ENCODE results near the gene EXTL1. TPM values are rescaled to one million over a fixed set of nuclear protein-coding genes. Genes with fewer than 3 reads are reported as not detected.

EXTL1 gene
- total RNA-seq, 1 donor from 2014 or later = not detected

GRCh38 chr1:26035203-26035958, 13.8 kb downstream of the EXTL1 start:
- Mint-ChIP-seq H3K36me3 (ENCODE audit: low read depth) (no peaks in the 10 kb centered on the region), H3K4me3 (peak overlapping the region; percentile 91), H3K27me3 (peaks cover 13% of the 10 kb centered on the region), H3K27ac (peak overlapping the region; percentile 63), H3K4me1 (peaks cover 13% of the 10 kb centered on the region), H3K9me3 (no peaks in the 10 kb centered on the region)
- intact Hi-C loops (cut with micrococcal nuclease) = loop anchor here (2.0 to 5.0 kb wide), 3 partner anchors 37 to 197 kb away; partner anchors contain the start of genes CEP85, PAFAH2 and PDIK1L
- peak; percentile 98 for DNase-seq

GRCh38 chr1:26035959-26036755, 14.6 kb downstream of the EXTL1 start:
- H3K27ac Mint-ChIP-seq = peak overlapping the region; percentile 63
- H3K9me3 Mint-ChIP-seq = no peaks in the 10 kb centered on the region
- intact Hi-C loops (cut with micrococcal nuclease) = loop anchor here (1.0 to 5.0 kb wide), 5 partner anchors 37 to 196 kb away; partner anchors contain the start of genes CEP85, PAFAH2 and PDIK1L
- H3K27me3 Mint-ChIP-seq = peaks cover 13% of the 10 kb centered on the region
- no peaks in the 10 kb centered on the region for H3K36me3 Mint-ChIP-seq (ENCODE audit: low read depth)
- DNase-seq = peak; percentile 95
- peaks cover 13% of the 10 kb centered on the region for H3K4me1 Mint-ChIP-seq
- peak overlapping the region; percentile 91 for H3K4me3 Mint-ChIP-seq

- Mint-ChIP-seq H3K27ac (no peak overlapping the region), H3K4me3 (no peak overlapping the region), H3K4me1 (peaks cover 13% of the 10 kb centered on the region), H3K9me3 (no peaks in the 10 kb centered on the region), H3K27me3 (peaks cover 13% of the 10 kb centered on the region), H3K36me3 (ENCODE audit: low read depth) (no peaks in the 10 kb centered on the region)
- no peak for DNase-seq
- intact Hi-C loops (cut with micrococcal nuclease) = loop anchor here (1.0 to 5.0 kb wide), 4 partner anchors 75 to 195 kb away; partner anchors contain the start of genes CEP85 and PDIK1L
These were observed 15.2 kb downstream of the EXTL1 start for GRCh38 chr1:26036756-26037281.

- Mint-ChIP-seq H3K36me3 (ENCODE audit: low read depth) (no peaks in the 10 kb centered on the region), H3K4me3 (no peak overlapping the region), H3K27me3 (peaks cover 12% of the 10 kb centered on the region), H3K4me1 (peaks cover 13% of the 10 kb centered on the region), H3K27ac (no peak overlapping the region), H3K9me3 (no peaks in the 10 kb centered on the region)
- intact Hi-C loops (cut with micrococcal nuclease) = loop anchor here (5.0 kb wide), 2 partner anchors 74 to 194 kb away; partner anchors contain the start of genes CEP85 and PDIK1L
- DNase-seq = no peak
These were observed 16.3 kb downstream of the EXTL1 start for GRCh38 chr1:26037904-26038303.

- Mint-ChIP-seq H3K27me3 (peaks cover 17% of the 10 kb centered on the region), H3K4me3 (no peak overlapping the region), H3K9me3 (no peaks in the 10 kb centered on the region), H3K27ac (no peak overlapping the region), H3K4me1 (peaks cover 13% of the 10 kb centered on the region), H3K36me3 (ENCODE audit: low read depth) (no peaks in the 10 kb centered on the region)
- no peak for DNase-seq
- intact Hi-C loops (cut with micrococcal nuclease) = loop anchor here (5.0 kb wide), 2 partner anchors 74 to 194 kb away; partner anchors contain the start of genes CEP85 and PDIK1L
These were observed 16.9 kb downstream of the EXTL1 start for GRCh38 chr1:26038477-26038876.

GRCh38 chr1:26038904-26039303, 17.3 kb downstream of the EXTL1 start:
- DNase-seq = no peak
- intact Hi-C loops (cut with micrococcal nuclease) = loop anchor here (5.0 kb wide), 2 partner anchors 73 to 193 kb away; partner anchors contain the start of genes CEP85 and PDIK1L
- no peaks in the 10 kb centered on the region for H3K36me3 Mint-ChIP-seq (ENCODE audit: low read depth)
- H3K27ac Mint-ChIP-seq = no peak overlapping the region
- no peak overlapping the region for H3K4me3 Mint-ChIP-seq
- H3K27me3 Mint-ChIP-seq = peaks cover 20% of the 10 kb centered on the region
- peaks cover 13% of the 10 kb centered on the region for H3K4me1 Mint-ChIP-seq
- H3K9me3 Mint-ChIP-seq = no peaks in the 10 kb centered on the region

GRCh38 chr1:26041401-26041800, 19.8 kb downstream of the EXTL1 start:
- DNase-seq = no peak
- Mint-ChIP-seq H3K27me3 (peaks cover 28% of the 10 kb centered on the region), H3K9me3 (no peaks in the 10 kb centered on the region), H3K36me3 (ENCODE audit: low read depth) (no peaks in the 10 kb centered on the region), H3K4me3 (no peak overlapping the region), H3K4me1 (peaks cover 2% of the 10 kb centered on the region), H3K27ac (no peak overlapping the region)
- intact Hi-C loops (cut with micrococcal nuclease) = no loop called here

GRCh38 chr1:26041978-26042377, 20.4 kb downstream of the EXTL1 start:
- intact Hi-C loops (cut with micrococcal nuclease) = no loop called here
- Mint-ChIP-seq H3K9me3 (no peaks in the 10 kb centered on the region), H3K4me1 (no peaks in the 10 kb centered on the region)

GRCh38 chr1:26043765-26044164, 22.2 kb downstream of the EXTL1 start:
- H3K27ac Mint-ChIP-seq = no peak overlapping the region
- H3K4me1 Mint-ChIP-seq = no peaks in the 10 kb centered on the region
- H3K36me3 Mint-ChIP-seq (ENCODE audit: low read depth) = no peaks in the 10 kb centered on the region
- no peaks in the 10 kb centered on the region for H3K9me3 Mint-ChIP-seq
- peaks cover 47% of the 10 kb centered on the region for H3K27me3 Mint-ChIP-seq
- H3K4me3 Mint-ChIP-seq = no peak overlapping the region
- intact Hi-C loops (cut with micrococcal nuclease) = no loop called here
- DNase-seq = no peak

More at GRCh38 chr1:26041978-26042377, 20.4 kb downstream of the EXTL1 start:
- Mint-ChIP-seq H3K27me3 (peaks cover 32% of the 10 kb centered on the region), H3K36me3 (ENCODE audit: low read depth) (no peaks in the 10 kb centered on the region), H3K4me3 (no peak overlapping the region), H3K27ac (no peak overlapping the region)
- no peak for DNase-seq

GRCh38 chr1:26044414-26044813, 22.8 kb downstream of the EXTL1 start:
- Mint-ChIP-seq H3K27me3 (peaks cover 54% of the 10 kb centered on the region), H3K4me1 (no peaks in the 10 kb centered on the region), H3K9me3 (no peaks in the 10 kb centered on the region), H3K4me3 (no peak overlapping the region), H3K36me3 (ENCODE audit: low read depth) (no peaks in the 10 kb centered on the region), H3K27ac (no peak overlapping the region)
- DNase-seq = no peak
- intact Hi-C loops (cut with micrococcal nuclease) = no loop called here

- Mint-ChIP-seq H3K27me3 (peaks cover 61% of the 10 kb centered on the region), H3K36me3 (ENCODE audit: low read depth) (no peaks in the 10 kb centered on the region), H3K4me1 (no peaks in the 10 kb centered on the region), H3K4me3 (no peak overlapping the region), H3K9me3 (no peaks in the 10 kb centered on the region), H3K27ac (no peak overlapping the region)
- intact Hi-C loops (cut with micrococcal nuclease) = no loop called here
- no peak for DNase-seq
These were observed 23.6 kb downstream of the EXTL1 start for GRCh38 chr1:26044971-26045721.

- no peaks in the 10 kb centered on the region for H3K4me1 Mint-ChIP-seq
- H3K9me3 Mint-ChIP-seq = no peaks in the 10 kb centered on the region
- no peak for DNase-seq
- no peak within 1 kb of the TSS for H3K27ac Mint-ChIP-seq
- H3K27me3 Mint-ChIP-seq = peaks cover 64% of the 10 kb centered on the region
- no peak within 1 kb of the TSS for H3K4me3 Mint-ChIP-seq
- no peaks in the 10 kb centered on the region for H3K36me3 Mint-ChIP-seq (ENCODE audit: low read depth)
- intact Hi-C loops (cut with micrococcal nuclease) = no loop called here
These were observed 24.2 kb downstream of the EXTL1 start, which contains the start of gene SLC30A2 for GRCh38 chr1:26045722-26046245. TSS of gene SLC30A2 (minus strand) at chr1:26046118. CDS start at chr1:26045896, 222 bp downstream.

Data from activated CD4-positive, alpha-beta T cell treated with anti-CD3 and anti-CD28 coated beads, Interleukin-2, amount 10 ng/mL, durations not matched to agents 24 days and 14 days (primary cell).